Activated T-cell treated with anti-CD3 and anti-CD28 coated beads for 4 hours (primary cell): ENCODE results near the gene ZNF778.
"Not testable (repeated sequence)": the region's sequence is repeated elsewhere in the genome, so short reads cannot be mapped to it uniquely, and the experiment has no call there.

ENCODE experiments used
- DNase-seq: peaks from one replicate; pipeline ENCODE4 v3.0.0-alpha.2; 2020

The ZNF778 gene

GRCh38 chr16:89219365-89219764 is 1.9 kb downstream of the ZNF778 start:
- no peak for DNase-seq

- DNase-seq, result no peak
Measured at GRCh38 chr16:89221604-89222003, 4.1 kb downstream of the ZNF778 start.

GRCh38 chr16:89222931-89223330 is 5.4 kb downstream of the ZNF778 start:
- DNase-seq, result no peak

GRCh38 chr16:89224665-89225064 is 7.2 kb downstream of the ZNF778 start:
- DNase-seq, result no peak

GRCh38 chr16:89230255-89230654 is 12.8 kb downstream of the ZNF778 start:
- DNase-seq, result no peak

- no peak for DNase-seq
Measured at GRCh38 chr16:89232107-89232506, 14.6 kb downstream of the ZNF778 start.

- DNase-seq, result no peak
Measured at GRCh38 chr16:89233678-89234490, 16.4 kb downstream of the ZNF778 start.

- DNase-seq, result no peak
Measured at GRCh38 chr16:89237733-89238132, 20.2 kb downstream of the ZNF778 start.

GRCh38 chr16:89241187-89242007 is 23.9 kb downstream of the ZNF778 start:
- DNase-seq, result peak; percentile 55

- no peak for DNase-seq
Measured at GRCh38 chr16:89242795-89243200, 25.3 kb downstream of the ZNF778 start.

GRCh38 chr16:89243664-89244063 is 26.2 kb downstream of the ZNF778 start:
- DNase-seq, result no peak

GRCh38 chr16:89244264-89244663 is 26.8 kb downstream of the ZNF778 start:
- not testable (repeated sequence) for DNase-seq

GRCh38 chr16:89244754-89245153 is 27.3 kb downstream of the ZNF778 start:
- no peak for DNase-seq

GRCh38 chr16:89246383-89246902 is 28.9 kb downstream of the ZNF778 start:
- no peak for DNase-seq

GRCh38 chr16:89246903-89247733 is 29.6 kb downstream of the ZNF778 start:
- peak; percentile 98 for DNase-seq

- DNase-seq, result not testable (repeated sequence)
Measured at GRCh38 chr16:89247734-89248075, 30.2 kb downstream of the ZNF778 start.

- DNase-seq, result no peak
Measured at GRCh38 chr16:89248196-89248982, 30.9 kb downstream of the ZNF778 start.

- DNase-seq, result no peak
Measured at GRCh38 chr16:89253548-89254287, 36.2 kb downstream of the ZNF778 start.

- DNase-seq, result peak; percentile 81
Measured at GRCh38 chr16:89256651-89257254, 39.2 kb downstream of the ZNF778 start.

- no peak for DNase-seq
Measured at GRCh38 chr16:89257281-89257731, 39.8 kb downstream of the ZNF778 start.
